Measurements from ENCODE around the gene MLF2. TPM values are rescaled to one million over a fixed set of nuclear protein-coding genes. Genes with fewer than 3 reads are reported as not detected.

MLF2 gene
- total RNA-seq, 1 experiment from 2014 or later, result 303 TPM

- CTCF ChIA-PET, result interaction anchor here (0.6 to 3.0 kb wide), 3 partner anchors 10 to 71 kb away, joined by 3 to 18 read pairs (median 8); partner anchors contain the start of gene MLF2
- peak overlapping the region; percentile 41 for H3K4me3 Mint-ChIP-seq (ENCODE audit: unreplicated experiment)
- H3K36me3 ChIP-seq (ENCODE audit: control insufficient read depth, insufficient read depth, low read length), result peaks cover 10% of the 10 kb centered on the region; the same call in 1 of the 2 replicates
- intact Hi-C loops (cut with micrococcal nuclease; ENCODE audit: unreplicated experiment), result no loop called here
- no peak overlapping the region for H3K27ac Mint-ChIP-seq (ENCODE audit: unreplicated experiment)
- H3K4me1 ChIP-seq, result peaks cover 23% of the 10 kb centered on the region
- TF ChIP-seq CTCF (IDR thresholded peaks at IDR 0.05; ENCODE audit: insufficient read depth in 1 of 2, low read depth in 1 of 2, low read length in 1 of 2, severe bottlenecking in 1 of 2, unreplicated experiment in 1 of 2), result no peak
- H3K9me3 Mint-ChIP-seq (ENCODE audit: unreplicated experiment), result no peaks in the 10 kb centered on the region
- no peak overlapping the region for H3K4me3 ChIP-seq (ENCODE audit: low read depth, low read length)
- H3K4me1 Mint-ChIP-seq (ENCODE audit: low read depth, unreplicated experiment), result peaks cover 38% of the 10 kb centered on the region
- no peaks in the 10 kb centered on the region for H3K9me3 ChIP-seq
- BruUV-seq (replicated peaks), result no TSS peak
- DNase-seq, result no peak
- no peaks in the 10 kb centered on the region for H3K27me3 Mint-ChIP-seq (ENCODE audit: insufficient read depth, unreplicated experiment)
- H3K36me3 Mint-ChIP-seq (ENCODE audit: insufficient read depth, unreplicated experiment), result peaks cover 13% of the 10 kb centered on the region
- POLR2A ChIA-PET, result interaction anchor here (0.5 kb wide), 1 partner anchor 237 kb away, joined by 8 read pairs; the partner anchor contains the start of gene GAPDH
- no peaks in the 10 kb centered on the region for H3K27me3 ChIP-seq (replicated peaks; ENCODE audit: control insufficient read depth, insufficient read depth, low read length)
Measured at GRCh38 chr12:6770600-6770999, 17.7 kb upstream of the MLF2 start.

GRCh38 chr12:6770094-6770493 is 17.2 kb upstream of the MLF2 start:
- POLR2A ChIA-PET, result interaction anchor here (0.5 kb wide), 1 partner anchor 236 kb away, joined by 8 read pairs; the partner anchor contains the start of gene GAPDH

DNA sequence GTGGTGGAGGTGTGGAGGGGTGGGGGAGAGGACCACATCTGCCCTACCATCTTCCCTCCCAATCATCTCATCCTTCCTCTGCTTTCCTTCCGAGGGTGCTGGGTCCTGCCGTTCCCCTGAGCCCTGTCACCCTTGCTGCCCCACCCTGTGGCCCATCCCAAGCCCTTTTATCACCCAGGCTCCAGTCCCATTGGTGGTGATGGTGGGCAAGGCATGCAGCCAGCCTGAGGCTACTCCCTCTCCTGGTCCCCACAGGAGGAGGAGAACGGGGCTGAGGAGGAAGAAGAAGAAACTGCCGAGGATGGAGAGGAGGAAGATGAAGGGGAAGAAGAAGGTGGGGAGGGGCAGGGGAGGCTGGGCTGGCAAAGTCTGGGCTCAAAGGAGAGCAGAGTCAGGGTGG is 16.7 kb upstream of the MLF2 start:
- peaks cover 38% of the 10 kb centered on the region for H3K4me1 Mint-ChIP-seq (ENCODE audit: low read depth, unreplicated experiment)
- Histone ChIP-seq H3K4me1 (peaks cover 26% of the 10 kb centered on the region), H3K36me3 (ENCODE audit: control insufficient read depth, insufficient read depth, low read length) (peaks cover 10% of the 10 kb centered on the region; the same call in 1 of the 2 replicates), H3K4me3 (ENCODE audit: low read depth, low read length) (no peak overlapping the region), H3K9me3 (no peaks in the 10 kb centered on the region), H3K27me3 (replicated peaks; ENCODE audit: control insufficient read depth, insufficient read depth, low read length) (no peaks in the 10 kb centered on the region)
- no peak overlapping the region for H3K27ac Mint-ChIP-seq (ENCODE audit: unreplicated experiment)
- TF ChIP-seq CTCF (IDR thresholded peaks at IDR 0.05; ENCODE audit: insufficient read depth in 1 of 2, low read depth in 1 of 2, low read length in 1 of 2, severe bottlenecking in 1 of 2, unreplicated experiment in 1 of 2), result no peak
- CTCF ChIA-PET, result interaction anchor here (3.0 kb wide), 1 partner anchor 16 kb away, joined by 18 read pairs; the partner anchor contains the start of gene MLF2
- no TSS peak for BruUV-seq (replicated peaks)
- no peaks in the 10 kb centered on the region for H3K9me3 Mint-ChIP-seq (ENCODE audit: unreplicated experiment)
- intact Hi-C loops (cut with micrococcal nuclease; ENCODE audit: unreplicated experiment), result no loop called here
- no peaks in the 10 kb centered on the region for H3K27me3 Mint-ChIP-seq (ENCODE audit: insufficient read depth, unreplicated experiment)
- no peak overlapping the region for H3K4me3 Mint-ChIP-seq (ENCODE audit: unreplicated experiment)
- peaks cover 19% of the 10 kb centered on the region for H3K36me3 Mint-ChIP-seq (ENCODE audit: insufficient read depth, unreplicated experiment)
- DNase-seq, result no peak
- POLR2A ChIA-PET, result interaction anchor here (0.7 to 1.4 kb wide), 2 partner anchors 16 to 17 kb away, joined by 3 to 6 read pairs; partner anchors contain the start of gene MLF2

More at GRCh38 chr12:6770094-6770493, 17.2 kb upstream of the MLF2 start:
- no peaks in the 10 kb centered on the region for H3K9me3 Mint-ChIP-seq (ENCODE audit: unreplicated experiment)
- Histone ChIP-seq H3K4me3 (ENCODE audit: low read depth, low read length) (no peak overlapping the region), H3K4me1 (peaks cover 23% of the 10 kb centered on the region), H3K36me3 (ENCODE audit: control insufficient read depth, insufficient read depth, low read length) (peaks cover 10% of the 10 kb centered on the region; the same call in 1 of the 2 replicates), H3K27me3 (replicated peaks; ENCODE audit: control insufficient read depth, insufficient read depth, low read length) (no peaks in the 10 kb centered on the region), H3K9me3 (no peaks in the 10 kb centered on the region)
- peaks cover 18% of the 10 kb centered on the region for H3K36me3 Mint-ChIP-seq (ENCODE audit: insufficient read depth, unreplicated experiment)
- TSS peak; percentile 60 for BruUV-seq (replicated peaks)
- H3K4me3 Mint-ChIP-seq (ENCODE audit: unreplicated experiment), result peak overlapping the region; percentile 41
- H3K4me1 Mint-ChIP-seq (ENCODE audit: low read depth, unreplicated experiment), result peaks cover 38% of the 10 kb centered on the region
- DNase-seq, result no peak
- no peak for TF ChIP-seq CTCF (IDR thresholded peaks at IDR 0.05; ENCODE audit: insufficient read depth in 1 of 2, low read depth in 1 of 2, low read length in 1 of 2, severe bottlenecking in 1 of 2, unreplicated experiment in 1 of 2)
- H3K27me3 Mint-ChIP-seq (ENCODE audit: insufficient read depth, unreplicated experiment), result no peaks in the 10 kb centered on the region
- intact Hi-C loops (cut with micrococcal nuclease; ENCODE audit: unreplicated experiment), result no loop called here
- CTCF ChIA-PET, result interaction anchor here (3.0 kb wide), 1 partner anchor 17 kb away, joined by 18 read pairs; the partner anchor contains the start of gene MLF2
- H3K27ac Mint-ChIP-seq (ENCODE audit: unreplicated experiment), result no peak overlapping the region
